Measurements from ENCODE around the gene CDK3.
"Not testable (repeated sequence)": the region's sequence is repeated elsewhere in the genome, so short reads cannot be mapped to it uniquely, and the experiment has no call there.

CDK3 gene

GRCh38 chr17:76017481-76018339 is 17.1 kb downstream of the CDK3 start:
- no peak for DNase-seq

GRCh38 chr17:76018340-76018680 is 17.7 kb downstream of the CDK3 start:
- DNase-seq = no peak

- no peak for DNase-seq
Measured at GRCh38 chr17:76018801-76019200, 18.1 kb downstream of the CDK3 start.

- DNase-seq = no peak
Measured at GRCh38 chr17:76019833-76020467, 19.3 kb downstream of the CDK3 start.

GRCh38 chr17:76022285-76022684 is 21.6 kb downstream of the CDK3 start:
- DNase-seq = no peak

- DNase-seq = no peak
Measured at GRCh38 chr17:76022973-76023899, 22.6 kb downstream of the CDK3 start.

- no peak for DNase-seq
Measured at GRCh38 chr17:76023900-76024237, 23.2 kb downstream of the CDK3 start.

GRCh38 chr17:76024353-76024752 is 23.7 kb downstream of the CDK3 start:
- no peak for DNase-seq

- DNase-seq = no peak
Measured at GRCh38 chr17:76025294-76025693, 24.6 kb downstream of the CDK3 start.

GRCh38 chr17:76026714-76027158 is 26.1 kb downstream of the CDK3 start:
- no peak for DNase-seq

GRCh38 chr17:76027159-76027839 is 26.6 kb downstream of the CDK3 start, which contains the start of gene EVPL:
Gene EVPL, minus strand, starts transcription at chr17:76027306. Its CDS starts 108 bp downstream, at chr17:76027198.
- no peak for DNase-seq

- no peak for DNase-seq
Measured at GRCh38 chr17:76032073-76032779, 31.6 kb downstream of the CDK3 start.

GRCh38 chr17:76032780-76033108 is 32.1 kb downstream of the CDK3 start:
- DNase-seq = no peak

- no peak for DNase-seq
Measured at GRCh38 chr17:76033139-76033538, 32.5 kb downstream of the CDK3 start.

GRCh38 chr17:76034428-76035350 is 34.0 kb downstream of the CDK3 start:
- no peak for DNase-seq

- DNase-seq = no peak
Measured at GRCh38 chr17:76036497-76037261, 36.0 kb downstream of the CDK3 start.

GRCh38 chr17:76038050-76038449 is 37.4 kb downstream of the CDK3 start:
- no peak for DNase-seq

- DNase-seq = no peak
Measured at GRCh38 chr17:76039121-76039520, 38.5 kb downstream of the CDK3 start.

- DNase-seq = no peak
Measured at GRCh38 chr17:76040376-76040775, 39.7 kb downstream of the CDK3 start.

GRCh38 chr17:76042868-76043267 is 42.2 kb downstream of the CDK3 start:
- DNase-seq = not testable (repeated sequence)

All from activated CD4-positive, CD25-positive, alpha-beta regulatory T cell treated with anti-CD3 and anti-CD28 coated beads, Interleukin-2, amount 50 U/mL, for 72 hours (primary cell).